ENCODE data around the gene NADK2. TPM values are rescaled to one million over a fixed set of nuclear protein-coding genes. Genes with fewer than 3 reads are reported as not detected.

NADK2 gene
- total RNA-seq, 2 experiments from 2014 or later: 23.8 to 37.5 TPM

GRCh38 chr5:36173426-36173825 is 68.3 kb downstream of the NADK2 start:
- no peak overlapping the region for H3K27ac ChIP-seq (ENCODE audit: low read depth, low read length, poor library complexity, severe bottlenecking)
- H3K4me1 ChIP-seq (ENCODE audit: insufficient read depth, low read length, poor library complexity, severe bottlenecking): peaks cover 14% of the 10 kb centered on the region
- TF ChIP-seq CTCF (conservative IDR thresholded peaks at IDR 0.05; ENCODE audit: low read length) (no peak), EZH2phosphoT487 (IDR thresholded peaks at IDR 0.05; ENCODE audit: borderline replicate concordance, low read depth, low read length) (no peak)
- peaks cover 4% of the 10 kb centered on the region; the same call in 1 of the 2 replicates for H4K20me1 ChIP-seq (ENCODE audit: insufficient read depth, low read length)
- H3K4me3 ChIP-seq (ENCODE audit: low read depth, low read length, poor library complexity, severe bottlenecking): no peak overlapping the region
- peaks cover 97% of the 10 kb centered on the region for H3K36me3 ChIP-seq (ENCODE audit: insufficient read depth, low read length)
- H3K4me2 ChIP-seq (ENCODE audit: low read length): no peak overlapping the region
- no peak for DNase-seq (ENCODE audit: low spot score)
- intact Hi-C loops (cut with micrococcal nuclease; ENCODE audit: unreplicated experiment): no loop called here
- H3K79me2 ChIP-seq (ENCODE audit: insufficient read depth, low read depth, low read length): peaks cover 4% of the 10 kb centered on the region; the same call in 1 of the 2 replicates
- no peaks in the 10 kb centered on the region for H3K9me2 ChIP-seq (ENCODE audit: insufficient read depth, low read length)
- ChIA-PET CTCF (ENCODE audit: unreplicated experiment) (no interaction called here), POLR2A (no interaction called here)
- H2AFZ ChIP-seq (ENCODE audit: low read length): no peak overlapping the region
- H3K9me3 ChIP-seq (ENCODE audit: low read length): no peaks in the 10 kb centered on the region
- BruUV-seq (replicated peaks): no TSS peak

- no peak for TF ChIP-seq EZH2phosphoT487 (IDR thresholded peaks at IDR 0.05; ENCODE audit: borderline replicate concordance, low read depth, low read length)
- no peak for TF ChIP-seq CTCF (conservative IDR thresholded peaks at IDR 0.05; ENCODE audit: low read length)
- BruUV-seq (replicated peaks): no TSS peak
- DNase-seq (ENCODE audit: low spot score): no peak
- POLR2A ChIA-PET: interaction anchor here (0.6 kb wide), 1 partner anchor 87 kb away, joined by 3 read pairs; no protein-coding TSS in a partner anchor
- intact Hi-C loops (cut with micrococcal nuclease; ENCODE audit: unreplicated experiment): no loop called here
- H3K27ac ChIP-seq (ENCODE audit: low read depth, low read length, poor library complexity, severe bottlenecking): no peak overlapping the region
- H3K4me2 ChIP-seq (ENCODE audit: low read length): no peak overlapping the region
- peaks cover 4% of the 10 kb centered on the region; the same call in 1 of the 2 replicates for H3K79me2 ChIP-seq (ENCODE audit: insufficient read depth, low read depth, low read length)
- H3K4me3 ChIP-seq (ENCODE audit: low read depth, low read length, poor library complexity, severe bottlenecking): no peak overlapping the region
- H4K20me1 ChIP-seq (ENCODE audit: insufficient read depth, low read length): peaks cover 4% of the 10 kb centered on the region; the same call in 1 of the 2 replicates
- peaks cover 12% of the 10 kb centered on the region for H3K4me1 ChIP-seq (ENCODE audit: insufficient read depth, low read length, poor library complexity, severe bottlenecking)
- H3K36me3 ChIP-seq (ENCODE audit: insufficient read depth, low read length): peaks cover 97% of the 10 kb centered on the region
- no peaks in the 10 kb centered on the region for H3K9me2 ChIP-seq (ENCODE audit: insufficient read depth, low read length)
- H2AFZ ChIP-seq (ENCODE audit: low read length): no peak overlapping the region
- H3K9me3 ChIP-seq (ENCODE audit: low read length): no peaks in the 10 kb centered on the region
- CTCF ChIA-PET (ENCODE audit: unreplicated experiment): no interaction called here
These were observed 69.1 kb downstream of the NADK2 start for GRCh38 chr5:36172599-36172998.

- Histone ChIP-seq H3K4me3 (ENCODE audit: low read depth, low read length, poor library complexity, severe bottlenecking) (no peak overlapping the region), H2AFZ (ENCODE audit: low read length) (no peak overlapping the region), H3K9me3 (ENCODE audit: low read length) (no peaks in the 10 kb centered on the region), H3K4me2 (ENCODE audit: low read length) (no peak overlapping the region), H3K4me1 (ENCODE audit: insufficient read depth, low read length, poor library complexity, severe bottlenecking) (no peaks in the 10 kb centered on the region), H3K27ac (ENCODE audit: low read depth, low read length, poor library complexity, severe bottlenecking) (no peak overlapping the region), H3K79me2 (ENCODE audit: insufficient read depth, low read depth, low read length) (peaks cover 4% of the 10 kb centered on the region; the same call in 1 of the 2 replicates), H3K36me3 (ENCODE audit: insufficient read depth, low read length) (peaks cover 100% of the 10 kb centered on the region), H4K20me1 (ENCODE audit: insufficient read depth, low read length) (no peaks in the 10 kb centered on the region), H3K9me2 (ENCODE audit: insufficient read depth, low read length) (no peaks in the 10 kb centered on the region)
- ChIA-PET CTCF (ENCODE audit: unreplicated experiment) (interaction anchor here (0.5 kb wide), 1 partner anchor 17 kb away, joined by 3 read pairs; no protein-coding TSS in a partner anchor), POLR2A (interaction anchor here (3.2 kb wide), 1 partner anchor 18 kb away, joined by 17 read pairs; the partner anchor contains the start of genes LMBRD2 and SKP2)
- DNase-seq (ENCODE audit: low spot score): no peak
- BruUV-seq (replicated peaks): no TSS peak
- TF ChIP-seq EZH2phosphoT487 (IDR thresholded peaks at IDR 0.05; ENCODE audit: borderline replicate concordance, low read depth, low read length) (no peak), CTCF (conservative IDR thresholded peaks at IDR 0.05; ENCODE audit: low read length) (no peak)
- intact Hi-C loops (cut with micrococcal nuclease; ENCODE audit: unreplicated experiment): no loop called here
These were observed 70.8 kb downstream of the NADK2 start for GRCh38 chr5:36170832-36171424.
